ENCODE measurements around the gene ADGRD2.
A peak's percentile ranks its signal among the peaks of the same experiment; 100 is the strongest.

Gene ADGRD2

GRCh38 chr9:124475158-124475867, 25.1 kb downstream of the ADGRD2 start:
- Mint-ChIP-seq H3K4me3 (no peak overlapping the region), H3K36me3 (no peaks in the 10 kb centered on the region), H3K9me3 (no peaks in the 10 kb centered on the region), H3K27me3 (peaks cover 53% of the 10 kb centered on the region), H3K4me1 (no peaks in the 10 kb centered on the region), H3K27ac (no peak overlapping the region)
- no peak for DNase-seq
- CTCF ChIA-PET: no interaction called here

GRCh38 chr9:124475868-124476690, 25.8 kb downstream of the ADGRD2 start:
- Mint-ChIP-seq H3K27ac (no peak overlapping the region), H3K27me3 (peaks cover 53% of the 10 kb centered on the region), H3K4me1 (no peaks in the 10 kb centered on the region), H3K36me3 (no peaks in the 10 kb centered on the region), H3K4me3 (no peak overlapping the region), H3K9me3 (no peaks in the 10 kb centered on the region)
- CTCF ChIA-PET: no interaction called here
- no peak for DNase-seq

GRCh38 chr9:124477211-124477647, 27.0 kb downstream of the ADGRD2 start:
- no peak for DNase-seq
- no peaks in the 10 kb centered on the region for H3K36me3 Mint-ChIP-seq
- H3K9me3 Mint-ChIP-seq: no peaks in the 10 kb centered on the region
- H3K4me3 Mint-ChIP-seq: no peak overlapping the region
- CTCF ChIA-PET: no interaction called here
- no peak overlapping the region for H3K27ac Mint-ChIP-seq
- no peaks in the 10 kb centered on the region for H3K4me1 Mint-ChIP-seq
- peaks cover 53% of the 10 kb centered on the region for H3K27me3 Mint-ChIP-seq

GRCh38 chr9:124477648-124478285, 27.5 kb downstream of the ADGRD2 start:
- H3K9me3 Mint-ChIP-seq: no peaks in the 10 kb centered on the region
- CTCF ChIA-PET: no interaction called here
- no peaks in the 10 kb centered on the region for H3K4me1 Mint-ChIP-seq
- no peak overlapping the region for H3K4me3 Mint-ChIP-seq
- H3K36me3 Mint-ChIP-seq: no peaks in the 10 kb centered on the region
- no peak for DNase-seq
- H3K27ac Mint-ChIP-seq: no peak overlapping the region
- peaks cover 53% of the 10 kb centered on the region for H3K27me3 Mint-ChIP-seq

- no peaks in the 10 kb centered on the region for H3K9me3 Mint-ChIP-seq
- H3K4me1 Mint-ChIP-seq: no peaks in the 10 kb centered on the region
- CTCF ChIA-PET: no interaction called here
- H3K4me3 Mint-ChIP-seq: no peak overlapping the region
- H3K27me3 Mint-ChIP-seq: peaks cover 54% of the 10 kb centered on the region
- no peaks in the 10 kb centered on the region for H3K36me3 Mint-ChIP-seq
- no peak for DNase-seq
- no peak overlapping the region for H3K27ac Mint-ChIP-seq
Measured at GRCh38 chr9:124478354-124478753, 28.1 kb downstream of the ADGRD2 start.

GRCh38 chr9:124479371-124479770, 29.1 kb downstream of the ADGRD2 start:
- no peak overlapping the region for H3K27ac Mint-ChIP-seq
- H3K4me3 Mint-ChIP-seq: no peak overlapping the region
- H3K9me3 Mint-ChIP-seq: no peaks in the 10 kb centered on the region
- no peaks in the 10 kb centered on the region for H3K36me3 Mint-ChIP-seq
- H3K27me3 Mint-ChIP-seq: peaks cover 59% of the 10 kb centered on the region
- DNase-seq: no peak
- CTCF ChIA-PET: no interaction called here
- no peaks in the 10 kb centered on the region for H3K4me1 Mint-ChIP-seq

- Mint-ChIP-seq H3K36me3 (no peaks in the 10 kb centered on the region), H3K27me3 (peaks cover 56% of the 10 kb centered on the region), H3K4me3 (no peak overlapping the region), H3K27ac (no peak overlapping the region), H3K4me1 (no peaks in the 10 kb centered on the region), H3K9me3 (no peaks in the 10 kb centered on the region)
- CTCF ChIA-PET: interaction anchor here (1.0 kb wide), 1 partner anchor 57 kb away, joined by 6 read pairs; no protein-coding TSS in a partner anchor
- no peak for DNase-seq
Measured at GRCh38 chr9:124479947-124480620, 29.8 kb downstream of the ADGRD2 start.

- Mint-ChIP-seq H3K4me3 (no peak overlapping the region), H3K4me1 (no peaks in the 10 kb centered on the region), H3K27ac (no peak overlapping the region), H3K36me3 (no peaks in the 10 kb centered on the region), H3K9me3 (no peaks in the 10 kb centered on the region), H3K27me3 (peaks cover 60% of the 10 kb centered on the region)
- DNase-seq: no peak
- CTCF ChIA-PET: interaction anchor here (1.0 kb wide), 1 partner anchor 56 kb away, joined by 6 read pairs; no protein-coding TSS in a partner anchor
Measured at GRCh38 chr9:124480621-124480981, 30.4 kb downstream of the ADGRD2 start.

GRCh38 chr9:124481115-124481514, 30.9 kb downstream of the ADGRD2 start:
- peaks cover 58% of the 10 kb centered on the region for H3K27me3 Mint-ChIP-seq
- H3K27ac Mint-ChIP-seq: no peak overlapping the region
- H3K4me3 Mint-ChIP-seq: no peak overlapping the region
- no peaks in the 10 kb centered on the region for H3K36me3 Mint-ChIP-seq
- no peaks in the 10 kb centered on the region for H3K4me1 Mint-ChIP-seq
- CTCF ChIA-PET: interaction anchor here (0.9 kb wide), 1 partner anchor 9 kb away, joined by 3 read pairs; no protein-coding TSS in a partner anchor
- no peaks in the 10 kb centered on the region for H3K9me3 Mint-ChIP-seq
- DNase-seq: no peak

GRCh38 chr9:124482431-124483031, 32.3 kb downstream of the ADGRD2 start:
- H3K9me3 Mint-ChIP-seq: no peaks in the 10 kb centered on the region
- CTCF ChIA-PET: no interaction called here

GRCh38 chr9:124483481-124483880, 33.2 kb downstream of the ADGRD2 start:
- H3K27ac Mint-ChIP-seq: peak overlapping the region; percentile 58
- no peak for DNase-seq
- no peaks in the 10 kb centered on the region for H3K36me3 Mint-ChIP-seq
- no peaks in the 10 kb centered on the region for H3K9me3 Mint-ChIP-seq
- H3K27me3 Mint-ChIP-seq: peaks cover 40% of the 10 kb centered on the region
- H3K4me1 Mint-ChIP-seq: no peaks in the 10 kb centered on the region
- CTCF ChIA-PET: no interaction called here
- H3K4me3 Mint-ChIP-seq: no peak overlapping the region

More at GRCh38 chr9:124482431-124483031, 32.3 kb downstream of the ADGRD2 start:
- Mint-ChIP-seq H3K36me3 (no peaks in the 10 kb centered on the region), H3K27me3 (peaks cover 44% of the 10 kb centered on the region), H3K27ac (no peak overlapping the region), H3K4me1 (no peaks in the 10 kb centered on the region), H3K4me3 (no peak overlapping the region)
- no peak for DNase-seq

GRCh38 chr9:124485201-124485600, 35.0 kb downstream of the ADGRD2 start:
- Mint-ChIP-seq H3K4me1 (no peaks in the 10 kb centered on the region), H3K27me3 (peaks cover 22% of the 10 kb centered on the region), H3K36me3 (no peaks in the 10 kb centered on the region), H3K4me3 (no peak overlapping the region), H3K27ac (no peak overlapping the region), H3K9me3 (no peaks in the 10 kb centered on the region)
- no peak for DNase-seq
- CTCF ChIA-PET: no interaction called here

- Mint-ChIP-seq H3K9me3 (no peaks in the 10 kb centered on the region), H3K27ac (no peak overlapping the region), H3K27me3 (peaks cover 17% of the 10 kb centered on the region), H3K4me3 (no peak overlapping the region), H3K36me3 (no peaks in the 10 kb centered on the region), H3K4me1 (no peaks in the 10 kb centered on the region)
- no peak for DNase-seq
- CTCF ChIA-PET: interaction anchor here (0.6 kb wide), 1 partner anchor 18 kb away, joined by 3 read pairs; no protein-coding TSS in a partner anchor
Measured at GRCh38 chr9:124485936-124486335, 35.7 kb downstream of the ADGRD2 start.

- no peaks in the 10 kb centered on the region for H3K4me1 Mint-ChIP-seq
- no peaks in the 10 kb centered on the region for H3K36me3 Mint-ChIP-seq
- CTCF ChIA-PET: no interaction called here
- DNase-seq: no peak
- H3K27me3 Mint-ChIP-seq: peaks cover 17% of the 10 kb centered on the region
- H3K4me3 Mint-ChIP-seq: no peak overlapping the region
- no peaks in the 10 kb centered on the region for H3K9me3 Mint-ChIP-seq
- H3K27ac Mint-ChIP-seq: no peak overlapping the region
Measured at GRCh38 chr9:124486778-124487259, 36.6 kb downstream of the ADGRD2 start.
